Measurements from ENCODE around the gene BNC2.

BNC2 gene

DNA sequence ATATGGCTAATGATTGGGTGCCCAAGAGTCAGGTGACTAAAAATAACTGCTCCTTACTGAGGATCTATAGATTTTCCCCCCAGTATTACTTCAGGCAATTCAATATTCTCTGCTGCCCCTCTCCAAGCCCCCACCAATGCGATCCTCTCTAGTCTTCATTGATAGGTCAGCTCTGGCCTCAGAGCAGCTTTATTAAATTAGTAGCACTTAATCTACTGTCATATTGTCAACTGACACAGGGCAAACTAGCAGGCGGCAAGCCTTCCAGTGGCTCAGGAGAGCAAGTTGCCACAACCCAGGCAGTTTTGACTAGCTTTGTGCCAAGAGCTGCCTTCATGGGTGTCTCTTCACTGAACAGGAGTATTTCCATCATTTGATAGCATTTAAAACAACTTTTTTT lies 462.9 kb downstream of the BNC2 start:
- ChIA-PET CTCF (no interaction called here), POLR2A (no interaction called here)
- no peak for DNase-seq (ENCODE audit: extremely low spot score)
- no peak for TF ChIP-seq LEF1 (IDR thresholded peaks at IDR 0.05; ENCODE audit: borderline replicate concordance)
- TF ChIP-seq ARNT (IDR thresholded peaks at IDR 0.05), result no peak
- TF ChIP-seq ZNF384 (IDR thresholded peaks at IDR 0.05), result no peak
- no peak for TF ChIP-seq TARDBP (IDR thresholded peaks at IDR 0.05)
- TF ChIP-seq FOXA1 (IDR thresholded peaks at IDR 0.05), result no peak
- TF ChIP-seq FOXK2 (IDR thresholded peaks at IDR 0.05), result no peak
- TF ChIP-seq BHLHE40 (IDR thresholded peaks at IDR 0.05; ENCODE audit: borderline replicate concordance), result no peak
- TF ChIP-seq SUZ12 (IDR thresholded peaks at IDR 0.05), result no peak

DNA sequence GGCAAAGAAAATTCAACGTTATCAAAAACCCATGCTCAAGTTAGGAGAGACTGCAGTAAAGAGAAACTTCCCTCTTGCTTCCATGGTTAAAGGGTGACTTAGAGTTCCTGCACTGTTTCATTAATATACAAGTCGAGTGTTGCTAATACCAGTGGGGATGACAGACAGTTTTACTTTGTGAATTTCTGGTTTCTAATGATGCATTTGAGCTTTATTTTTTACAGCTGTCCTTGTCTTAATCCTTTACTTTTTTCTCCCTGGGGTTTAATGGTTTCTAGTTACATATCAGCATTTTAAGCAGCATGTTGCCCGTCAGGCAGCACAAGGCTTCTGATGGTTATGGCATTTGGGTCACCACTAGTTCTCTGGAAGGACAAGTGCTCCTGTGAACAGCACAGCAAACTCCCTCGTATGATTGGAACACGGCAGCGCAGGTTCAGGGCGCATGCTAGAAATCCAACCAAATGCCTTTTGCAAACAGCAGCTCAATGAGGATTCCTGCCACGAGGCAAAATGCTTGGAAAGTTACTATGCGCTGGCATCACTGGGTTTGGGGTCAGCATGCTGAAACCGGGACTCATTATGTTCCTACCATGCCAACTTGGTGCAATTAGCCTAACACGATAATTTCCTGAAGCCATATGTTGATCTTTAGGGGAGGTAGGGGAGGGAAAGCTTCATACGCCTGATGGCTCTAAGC lies 463.8 kb downstream of the BNC2 start:
- ChIA-PET POLR2A (no interaction called here), CTCF (no interaction called here)
- TF ChIP-seq FOXK2 (IDR thresholded peaks at IDR 0.05) (no peak), CTBP1 (IDR thresholded peaks at IDR 0.05; ENCODE audit: borderline replicate concordance) (no peak), FOXM1 (IDR thresholded peaks at IDR 0.05; ENCODE audit: borderline replicate concordance) (no peak), L3MBTL2 (conservative IDR thresholded peaks at IDR 0.05) (no peak), HDGF (IDR thresholded peaks at IDR 0.05; ENCODE audit: borderline replicate concordance) (no peak), TARDBP (IDR thresholded peaks at IDR 0.05) (no peak), ARNT (IDR thresholded peaks at IDR 0.05) (no peak), SUZ12 (IDR thresholded peaks at IDR 0.05) (no peak)
- TF ChIP-seq, protein P1, sequence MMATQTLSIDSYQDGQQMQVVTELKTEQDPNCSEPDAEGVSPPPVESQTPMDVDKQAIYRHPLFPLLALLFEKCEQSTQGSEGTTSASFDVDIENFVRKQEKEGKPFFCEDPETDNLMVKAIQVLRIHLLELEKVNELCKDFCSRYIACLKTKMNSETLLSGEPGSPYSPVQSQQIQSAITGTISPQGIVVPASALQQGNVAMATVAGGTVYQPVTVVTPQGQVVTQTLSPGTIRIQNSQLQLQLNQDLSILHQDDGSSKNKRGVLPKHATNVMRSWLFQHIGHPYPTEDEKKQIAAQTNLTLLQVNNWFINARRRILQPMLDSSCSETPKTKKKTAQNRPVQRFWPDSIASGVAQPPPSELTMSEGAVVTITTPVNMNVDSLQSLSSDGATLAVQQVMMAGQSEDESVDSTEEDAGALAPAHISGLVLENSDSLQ (IDR thresholded peaks at IDR 0.05), result no peak
- DNase-seq (ENCODE audit: extremely low spot score), result no peak

DNA sequence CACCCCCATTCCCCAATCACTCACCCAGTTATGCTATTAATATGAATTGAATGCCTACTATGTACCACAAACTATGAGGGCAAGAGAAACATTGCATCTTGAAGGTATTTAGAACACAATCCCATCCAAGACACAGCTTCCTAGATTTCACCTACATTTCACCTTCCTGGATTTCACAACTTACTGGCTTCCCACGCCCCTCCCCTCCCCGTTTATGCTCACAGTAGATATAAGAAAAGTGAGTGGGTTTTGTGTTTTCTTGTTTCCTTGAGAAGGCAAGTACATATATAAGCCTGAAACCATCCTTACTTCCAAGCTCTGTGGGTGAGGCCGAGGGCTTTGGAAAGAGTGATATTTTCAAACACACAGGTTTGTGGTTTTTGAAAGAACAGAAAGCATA lies 465.0 kb downstream of the BNC2 start:
- DNase-seq (ENCODE audit: extremely low spot score), result no peak
- ChIA-PET CTCF (no interaction called here), POLR2A (no interaction called here)
- TF ChIP-seq HDGF (IDR thresholded peaks at IDR 0.05; ENCODE audit: borderline replicate concordance), result no peak
- TF ChIP-seq FOXA1 (IDR thresholded peaks at IDR 0.05), result no peak
- TF ChIP-seq BHLHE40 (IDR thresholded peaks at IDR 0.05; ENCODE audit: borderline replicate concordance), result no peak
- no peak for TF ChIP-seq TARDBP (IDR thresholded peaks at IDR 0.05)
- TF ChIP-seq SUZ12 (IDR thresholded peaks at IDR 0.05), result no peak
- no peak for TF ChIP-seq ZNF384 (IDR thresholded peaks at IDR 0.05)
- no peak for TF ChIP-seq L3MBTL2 (conservative IDR thresholded peaks at IDR 0.05)
- TF ChIP-seq ARNT (IDR thresholded peaks at IDR 0.05), result no peak

DNA sequence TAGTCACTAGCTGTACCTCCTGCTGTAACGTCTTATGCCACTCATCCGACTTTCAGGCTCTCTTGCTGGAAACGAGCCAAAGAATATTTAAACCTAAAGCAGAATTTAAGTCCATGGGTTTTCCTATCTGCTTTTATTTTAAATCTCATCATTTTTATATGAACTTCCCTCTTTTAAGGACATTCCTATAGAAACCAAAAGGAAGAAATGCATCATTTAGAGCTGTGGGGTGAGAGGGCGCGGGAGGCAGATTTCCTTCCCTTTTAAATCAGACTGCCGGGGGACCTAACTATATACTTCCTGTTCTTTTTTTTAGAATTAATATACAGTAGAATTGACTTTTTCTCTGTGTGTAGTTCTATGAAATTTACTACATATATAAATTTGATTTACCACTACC lies 468.8 kb downstream of the BNC2 start:
- no peak for DNase-seq (ENCODE audit: extremely low spot score)
- ChIA-PET POLR2A (no interaction called here), CTCF (no interaction called here)
- no peak for TF ChIP-seq BHLHE40 (IDR thresholded peaks at IDR 0.05; ENCODE audit: borderline replicate concordance)
- TF ChIP-seq FOXK2 (IDR thresholded peaks at IDR 0.05), result no peak
- TF ChIP-seq SUZ12 (IDR thresholded peaks at IDR 0.05), result no peak
- TF ChIP-seq NFRKB (IDR thresholded peaks at IDR 0.05), result no peak
- TF ChIP-seq, protein P1 (IDR thresholded peaks at IDR 0.05), result no peak
- TF ChIP-seq LEF1 (IDR thresholded peaks at IDR 0.05; ENCODE audit: borderline replicate concordance), result no peak
- TF ChIP-seq L3MBTL2 (conservative IDR thresholded peaks at IDR 0.05), result no peak
- no peak for TF ChIP-seq HDGF (IDR thresholded peaks at IDR 0.05; ENCODE audit: borderline replicate concordance)
- no peak for TF ChIP-seq SP1 (IDR thresholded peaks at IDR 0.05)
- TF ChIP-seq FOXA1 (IDR thresholded peaks at IDR 0.05), result no peak
- TF ChIP-seq TARDBP (IDR thresholded peaks at IDR 0.05), result no peak
- no peak for TF ChIP-seq CTBP1 (IDR thresholded peaks at IDR 0.05; ENCODE audit: borderline replicate concordance)
- TF ChIP-seq ZNF384 (IDR thresholded peaks at IDR 0.05), result no peak
- no peak for TF ChIP-seq ELF4 (IDR thresholded peaks at IDR 0.05)

DNA sequence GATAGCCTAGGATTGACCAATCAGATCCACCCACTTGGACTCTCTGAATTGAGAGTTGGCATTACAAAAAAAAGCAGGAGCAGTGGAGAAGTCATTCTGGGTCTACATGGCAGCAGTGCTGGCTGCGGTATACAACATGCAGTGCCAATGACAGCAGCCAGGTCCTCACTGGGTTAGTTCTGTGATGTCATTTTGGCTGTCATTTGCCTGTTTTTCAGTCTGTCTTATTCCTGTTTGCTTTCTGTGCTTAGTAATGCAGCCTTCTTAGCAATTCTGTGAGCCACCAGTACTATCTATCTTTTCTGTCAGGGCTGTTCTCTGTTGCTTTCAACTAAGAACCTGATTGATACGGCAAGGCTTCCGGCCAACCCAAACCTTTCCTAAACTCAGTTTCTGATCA lies 471.8 kb downstream of the BNC2 start:
- DNase-seq (ENCODE audit: extremely low spot score), result no peak
- POLR2A ChIA-PET, result no interaction called here
- CTCF ChIA-PET, result no interaction called here
- TF ChIP-seq LEF1 (IDR thresholded peaks at IDR 0.05; ENCODE audit: borderline replicate concordance) (no peak), ZNF384 (IDR thresholded peaks at IDR 0.05) (no peak), ARNT (IDR thresholded peaks at IDR 0.05) (no peak), BHLHE40 (IDR thresholded peaks at IDR 0.05; ENCODE audit: borderline replicate concordance) (no peak), FOXK2 (IDR thresholded peaks at IDR 0.05) (no peak)

DNA sequence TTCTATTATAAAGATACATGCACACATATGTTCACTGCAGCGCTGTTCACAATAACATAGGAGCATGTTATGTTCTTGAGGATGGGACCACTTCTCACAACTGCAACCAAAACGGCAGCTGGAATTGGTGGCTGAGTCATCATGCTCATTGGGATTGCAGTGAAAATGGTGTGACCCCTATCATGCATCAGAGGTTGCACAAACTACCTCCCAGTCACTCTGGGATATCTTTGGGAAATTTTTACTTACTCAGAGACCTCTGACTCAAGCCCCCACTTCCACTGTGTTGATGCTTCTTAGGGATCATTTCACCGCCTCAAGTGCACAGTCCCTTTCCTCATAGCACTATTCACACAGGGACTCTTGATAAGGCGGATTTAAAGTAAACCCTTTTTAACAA lies 474.1 kb downstream of the BNC2 start:
- CTCF ChIA-PET, result no interaction called here
- no peak for TF ChIP-seq CTBP1 (IDR thresholded peaks at IDR 0.05; ENCODE audit: borderline replicate concordance)
- TF ChIP-seq, protein P1 (IDR thresholded peaks at IDR 0.05), result no peak
- no peak for TF ChIP-seq SUZ12 (IDR thresholded peaks at IDR 0.05)
- no peak for TF ChIP-seq LEF1 (IDR thresholded peaks at IDR 0.05; ENCODE audit: borderline replicate concordance)
- TF ChIP-seq FOXA1 (IDR thresholded peaks at IDR 0.05), result no peak
- TF ChIP-seq NFRKB (IDR thresholded peaks at IDR 0.05), result no peak
- no peak for TF ChIP-seq TARDBP (IDR thresholded peaks at IDR 0.05)
- TF ChIP-seq ZNF384 (IDR thresholded peaks at IDR 0.05), result no peak
- TF ChIP-seq FOXK2 (IDR thresholded peaks at IDR 0.05), result no peak
- TF ChIP-seq ELF4 (IDR thresholded peaks at IDR 0.05), result no peak
- TF ChIP-seq ARNT (IDR thresholded peaks at IDR 0.05), result no peak
- TF ChIP-seq FOXM1 (IDR thresholded peaks at IDR 0.05; ENCODE audit: borderline replicate concordance), result no peak
- no peak for TF ChIP-seq L3MBTL2 (conservative IDR thresholded peaks at IDR 0.05)
- TF ChIP-seq SP1 (IDR thresholded peaks at IDR 0.05), result no peak
- no peak for TF ChIP-seq BHLHE40 (IDR thresholded peaks at IDR 0.05; ENCODE audit: borderline replicate concordance)
- TF ChIP-seq HDGF (IDR thresholded peaks at IDR 0.05; ENCODE audit: borderline replicate concordance), result no peak
- POLR2A ChIA-PET, result no interaction called here
- DNase-seq (ENCODE audit: extremely low spot score), result no peak
